GM23338 (cell line): Measurements from ENCODE around the gene FOCAD. TPM values are rescaled to one million over a fixed set of nuclear protein-coding genes. Genes with fewer than 3 reads are reported as not detected.

Experiments
- ATAC-seq: fragments of 200-7000 bp; cut with Tn5 transposase; 3 replicates; pipeline ENCODE4 v1.9.1; 2020
- DNase-seq: peaks from one replicate; pipeline ENCODE4 v3.0.0-alpha.2; 2015; ENCODE audit warnings: low spot score
- H2AFZ ChIP-seq: fragments of 200-600 bp; sonication (generic); 2 replicates; pipeline ENCODE4 v1.8.0; 2016; ENCODE audit warnings: antibody characterized with exemption, mild to moderate bottlenecking, moderate library complexity
- H3F3A ChIP-seq: fragments of 200-600 bp; sonication (generic); replicated peaks from 2 replicates; pipeline ENCODE4 v1.8.0; 2017; ENCODE audit warnings: antibody characterized with exemption, mixed run types, low read depth
- H3K27ac ChIP-seq: fragments of 200-600 bp; sonication (generic); 2 replicates; pipeline ENCODE4 v1.6.1; 2016; ENCODE audit warnings: low read depth
- H3K27me3 ChIP-seq: fragments of 200-600 bp; sonication (generic); 2 replicates; pipeline ENCODE4 v1.8.0; 2016; ENCODE audit warnings: mild to moderate bottlenecking, mixed run types, moderate library complexity; ENCODE audit not compliant: insufficient read depth
- H3K36me3 ChIP-seq: fragments of 200-600 bp; sonication (generic); 2 replicates; pipeline ENCODE4 v1.8.0; 2016; ENCODE audit warnings: mild to moderate bottlenecking; ENCODE audit not compliant: insufficient read depth
- H3K4me1 ChIP-seq: fragments of 200-600 bp; sonication (generic); 2 replicates; pipeline ENCODE4 v1.8.0; 2016; ENCODE audit warnings: mild to moderate bottlenecking, moderate library complexity; ENCODE audit not compliant: insufficient read depth
- H3K4me2 ChIP-seq: fragments of 200-600 bp; sonication (generic); 2 replicates; pipeline ENCODE4 v1.7.1; 2017; ENCODE audit warnings: mixed run types
- H3K4me3 ChIP-seq: fragments of 200-600 bp; sonication (generic); 2 replicates; pipeline ENCODE4 v1.6.1; 2016; ENCODE audit warnings: mixed run types
- H3K79me2 ChIP-seq: fragments of 200-600 bp; sonication (generic); replicated peaks from 2 replicates; pipeline ENCODE4 v1.8.0; 2017; ENCODE audit warnings: mild to moderate bottlenecking; ENCODE audit not compliant: insufficient read depth
- H3K9me2 ChIP-seq: fragments of 200-600 bp; sonication (generic); 2 replicates; pipeline ENCODE4 v1.8.0; 2017; ENCODE audit not compliant: insufficient read depth
- H4K20me1 ChIP-seq: fragments of 200-600 bp; sonication (generic); replicated peaks from 2 replicates; pipeline ENCODE4 v1.8.0; 2017; ENCODE audit warnings: mild to moderate bottlenecking; ENCODE audit not compliant: insufficient read depth
- H3K27ac Mint-ChIP-seq: 2 replicates; pipeline ENCODE4 v1.8.0; 2020; ENCODE audit warnings: inconsistent platforms, mild to moderate bottlenecking, moderate library complexity, mixed read lengths
- H3K27me3 Mint-ChIP-seq: 3 replicates; pipeline ENCODE4 v1.8.0; 2022; ENCODE audit warnings: low read depth, mild to moderate bottlenecking, moderate library complexity, mixed read lengths, inconsistent platforms; ENCODE audit not compliant: insufficient read depth, poor library complexity
- H3K36me3 Mint-ChIP-seq: 3 replicates; pipeline ENCODE4 v1.8.0; 2021; ENCODE audit warnings: low read depth, mild to moderate bottlenecking, inconsistent platforms, moderate library complexity, mixed read lengths
- H3K4me1 Mint-ChIP-seq: 3 replicates; pipeline ENCODE4 v1.8.0; 2020; ENCODE audit warnings: mild to moderate bottlenecking, inconsistent platforms, mixed read lengths
- H3K4me3 Mint-ChIP-seq: 3 replicates; pipeline ENCODE4 v1.8.0; 2021; ENCODE audit warnings: moderate library complexity, mild to moderate bottlenecking, inconsistent platforms, mixed read lengths
- H3K9me3 Mint-ChIP-seq: 3 replicates; pipeline ENCODE4 v1.8.0; 2020; ENCODE audit warnings: moderate library complexity, mild to moderate bottlenecking, inconsistent platforms, mixed read lengths
- CREB1 ChIP-seq: fragments of 250-450 bp; sonication (Bioruptor Pico); IDR thresholded peaks from 2 replicates; pipeline ENCODE4 v1.5.0; 2020; ENCODE audit warnings: low read depth, mild to moderate bottlenecking, moderate library complexity
- CTCF ChIP-seq, 2 experiments: fragments of 200-600 bp in 1 of 2; sonication (generic) in 1 of 2; conservative IDR thresholded peaks; 2 replicates each; pipeline versions ENCODE4 v1.5.1 to v1.6.1; 2016 to 2017; ENCODE audit warnings: antibody characterized with exemption in 2 of 2, low read depth in 2 of 2, mild to moderate bottlenecking in 2 of 2, moderate library complexity in 1 of 2
- ETS1 ChIP-seq: IDR thresholded peaks from 2 replicates; pipeline ENCODE4 v1.6.1; 2016; ENCODE audit warnings: antibody characterized with exemption
- EZH2 ChIP-seq: fragments of 200-600 bp; sonication (generic); IDR thresholded peaks from one replicate; pipeline ENCODE4 v1.8.0; 2017; ENCODE audit warnings: antibody characterized with exemption, mild to moderate bottlenecking, low read depth; ENCODE audit not compliant: unreplicated experiment
- EZH2phosphoT487 ChIP-seq: fragments of 200-600 bp; sonication (generic); IDR thresholded peaks from one replicate; pipeline ENCODE4 v1.8.1; 2018; ENCODE audit warnings: antibody characterized with exemption; ENCODE audit not compliant: unreplicated experiment
- JUNB ChIP-seq: IDR thresholded peaks from one replicate; pipeline ENCODE4 v1.6.1; 2016; ENCODE audit warnings: antibody characterized with exemption; ENCODE audit not compliant: unreplicated experiment
- NANOG ChIP-seq: IDR thresholded peaks from 2 replicates; pipeline ENCODE4 v1.6.1; 2016; ENCODE audit warnings: antibody characterized with exemption, borderline replicate concordance
- POLR2AphosphoS5 ChIP-seq: IDR thresholded peaks from 2 replicates; pipeline ENCODE4 v1.6.1; 2016; ENCODE audit warnings: antibody characterized with exemption, low read depth
- REST ChIP-seq: IDR thresholded peaks from one replicate; pipeline ENCODE4 v1.6.1; 2018; ENCODE audit warnings: antibody characterized with exemption; ENCODE audit not compliant: unreplicated experiment
- STAT1 ChIP-seq: IDR thresholded peaks from one replicate; pipeline ENCODE4 v1.6.1; 2016; ENCODE audit warnings: antibody characterized with exemption; ENCODE audit not compliant: unreplicated experiment
- ZNF114 ChIP-seq: fragments of 250-450 bp; sonication (Bioruptor Pico); IDR thresholded peaks from 2 replicates; pipeline ENCODE4 v1.5.0; 2020; ENCODE audit warnings: mild to moderate bottlenecking, moderate library complexity
- ZNF331 ChIP-seq: fragments of 250-450 bp; sonication (Bioruptor Pico); IDR thresholded peaks from 2 replicates; pipeline ENCODE4 v1.5.0; 2020; ENCODE audit warnings: low read depth, mild to moderate bottlenecking, moderate library complexity
- ZNF462 ChIP-seq: fragments of 250-450 bp; sonication (Bioruptor Pico); IDR thresholded peaks from 2 replicates; pipeline ENCODE4 v1.5.0; 2020; ENCODE audit warnings: mild to moderate bottlenecking, moderate library complexity
- polyA plus RNA-seq: library from polyadenylated mRNA; unstranded; fragments of >200 nt; fragmentation: Nextera tagmentation; extraction: Ambion mirVana; gene quantifications from 2 replicates; pipeline ENCODE4 v1.2.1, GENCODE V29; 2016
- total RNA-seq: library from RNA; depleted of rRNA; stranded (reverse); fragments of >200 nt; shearing (Covaris generic); gene quantifications from 2 replicates; pipeline ENCODE4 v1.2.3, GENCODE V29; 2014

Gene FOCAD
- total and polyA plus RNA-seq, 2 experiments from 2014 or later, result 13.7 to 66.5 TPM

- no peak for TF ChIP-seq EZH2
- TF ChIP-seq CREB1, result no peak
- TF ChIP-seq ZNF114, result no peak
- TF ChIP-seq JUNB, result no peak
- TF ChIP-seq CTCF (conservative IDR thresholded peaks at IDR 0.05; ENCODE audit: low read depth in 2 of 2), result no peak
- TF ChIP-seq REST, result no peak
- no peak for TF ChIP-seq ETS1
- no peak for TF ChIP-seq ZNF331 (CRISPR knock-in tag)
- no peak for TF ChIP-seq NANOG
- no peak for TF ChIP-seq POLR2AphosphoS5
Measured at GRCh38 chr9:20775683-20776082, 91.6 kb downstream of the FOCAD start (continued).

GRCh38 chr9:20781092-20781491, 97.0 kb downstream of the FOCAD start:
- Histone ChIP-seq H2AFZ (no peak overlapping the region), H3K36me3 (no peaks in the 10 kb centered on the region), H3K79me2 (no peaks in the 10 kb centered on the region), H3K4me3 (no peak overlapping the region), H3K4me1 (peaks cover 35% of the 10 kb centered on the region), H3K27ac (no peak overlapping the region), H4K20me1 (0 out of 2 replicates have a peak, but pooled peaks cover 3% of the 10 kb centered on the region), H3K9me2 (no peaks in the 10 kb centered on the region), H3K27me3 (no peaks in the 10 kb centered on the region), H3K4me2 (no peak overlapping the region), H3F3A (no peaks in the 10 kb centered on the region)
- Mint-ChIP-seq H3K4me3 (no peak overlapping the region), H3K36me3 (no peaks in the 10 kb centered on the region), H3K27me3 (peaks cover 6% of the 10 kb centered on the region), H3K4me1 (peaks cover 34% of the 10 kb centered on the region), H3K27ac (no peak overlapping the region), H3K9me3 (no peaks in the 10 kb centered on the region)
- DNase-seq (no peak), ATAC-seq (no peak)
- TF ChIP-seq EZH2phosphoT487 (no peak), ZNF462 (CRISPR knock-in tag) (no peak), ZNF331 (CRISPR knock-in tag) (no peak), STAT1 (no peak), ETS1 (no peak), ZNF114 (no peak)
